GM23248 (cell line): Measurements from ENCODE around the gene PLIN1.

ENCODE experiments used
- EZH2 ChIP-seq: fragments of 200-600 bp; sonication (generic); IDR thresholded peaks from 2 replicates; pipeline ENCODE4 v1.6.1; 2018; ENCODE audit warnings: antibody characterized with exemption, mild to moderate bottlenecking; ENCODE audit not compliant: insufficient read depth, poor library complexity, severe bottlenecking
- EZH2phosphoT487 ChIP-seq: fragments of 200-600 bp; sonication (generic); IDR thresholded peaks from 2 replicates; pipeline ENCODE4 v1.6.1; 2018; ENCODE audit warnings: antibody characterized with exemption, moderate library complexity, mild to moderate bottlenecking, low read depth; ENCODE audit not compliant: insufficient read depth

DNA sequence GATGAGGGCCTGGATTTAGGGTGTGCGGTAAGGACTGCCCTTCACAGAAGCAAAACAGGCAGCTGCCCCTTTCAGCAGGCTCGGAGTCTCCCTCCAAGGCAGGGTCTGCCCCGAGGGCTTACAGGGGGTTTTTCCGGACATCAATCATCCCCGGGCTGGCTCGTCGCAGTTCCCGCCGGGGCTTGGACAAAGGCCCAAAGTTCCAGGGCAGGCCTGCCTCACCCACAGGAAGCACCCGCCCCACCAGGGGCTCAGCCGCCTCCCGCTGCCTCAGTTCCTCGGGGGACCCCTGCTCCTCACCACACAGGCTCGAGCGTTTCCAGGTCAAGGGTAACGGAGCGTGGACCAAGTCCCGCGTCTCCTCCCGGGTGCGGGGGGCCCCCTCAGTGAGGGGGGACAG is 50.9 kb downstream of the PLIN1 start:
- TF ChIP-seq EZH2 (no peak), EZH2phosphoT487 (no peak)
